Stimulated activated CD4-positive, alpha-beta T cell treated with anti-CD3 and anti-CD28 coated beads, Interleukin-2, amount 100 ng/mL, for 48 hours (primary cell): ENCODE data around the gene CFAP206.
"Not testable (repeated sequence)": the region's sequence is repeated elsewhere in the genome, so short reads cannot be mapped to it uniquely, and the experiment has no call there.

Experiments
- DNase-seq, 2 donors: peaks; one replicate each; pipeline ENCODE4 v3.0.0-alpha.2; 2020

Gene CFAP206

GRCh38 chr6:87421576-87421975, 13.8 kb downstream of the CFAP206 start:
- no peak for DNase-seq

GRCh38 chr6:87426789-87427188, 19.0 kb downstream of the CFAP206 start:
- DNase-seq, result no peak

- DNase-seq, result no peak
These were observed 22.7 kb downstream of the CFAP206 start for GRCh38 chr6:87430499-87430898.

- DNase-seq, result no peak
These were observed 23.5 kb downstream of the CFAP206 start for GRCh38 chr6:87431263-87431662.

DNA sequence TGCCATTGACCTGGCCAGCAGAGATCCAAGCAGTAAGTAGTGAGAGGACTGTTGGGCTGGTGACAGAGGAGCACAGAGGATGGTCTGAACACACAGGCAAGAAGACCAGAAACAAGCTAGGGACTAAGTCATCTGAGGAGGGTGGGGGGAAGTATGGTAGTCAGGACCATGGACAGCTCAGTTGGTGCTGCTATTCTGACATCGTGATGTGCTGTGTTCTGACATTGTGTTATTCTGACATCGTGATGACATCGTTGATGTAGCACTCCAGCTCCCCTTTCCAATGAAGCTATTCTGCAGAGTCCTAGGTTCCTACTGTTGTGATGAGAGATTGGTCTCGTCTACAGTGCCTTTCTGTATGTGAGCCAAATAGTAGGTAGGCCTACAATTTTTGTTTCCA, 28.7 kb downstream of the CFAP206 start:
- DNase-seq, result peak; percentile 21 to 29

- DNase-seq, result no peak
These were observed 33.9 kb downstream of the CFAP206 start for GRCh38 chr6:87441711-87442110.

DNA sequence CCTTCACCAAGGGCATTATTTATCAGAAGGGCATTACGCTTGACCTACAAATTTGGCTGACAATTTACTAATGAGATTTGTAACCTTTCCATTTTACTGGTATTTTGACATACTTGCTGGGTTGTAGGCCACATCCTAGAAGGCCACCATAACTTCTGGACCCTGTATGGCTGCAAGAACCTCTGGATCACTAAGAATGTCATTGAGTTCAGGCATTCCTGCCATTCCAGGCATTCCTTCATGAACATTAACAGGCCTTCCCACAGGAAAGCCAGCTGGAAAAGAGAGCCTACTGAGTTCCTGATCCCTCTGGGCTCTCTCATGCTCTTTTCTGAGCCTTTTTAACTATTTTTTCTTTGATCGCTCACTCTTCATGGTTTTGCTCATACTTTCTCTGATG, 36.6 kb downstream of the CFAP206 start:
- DNase-seq, result no peak

DNA sequence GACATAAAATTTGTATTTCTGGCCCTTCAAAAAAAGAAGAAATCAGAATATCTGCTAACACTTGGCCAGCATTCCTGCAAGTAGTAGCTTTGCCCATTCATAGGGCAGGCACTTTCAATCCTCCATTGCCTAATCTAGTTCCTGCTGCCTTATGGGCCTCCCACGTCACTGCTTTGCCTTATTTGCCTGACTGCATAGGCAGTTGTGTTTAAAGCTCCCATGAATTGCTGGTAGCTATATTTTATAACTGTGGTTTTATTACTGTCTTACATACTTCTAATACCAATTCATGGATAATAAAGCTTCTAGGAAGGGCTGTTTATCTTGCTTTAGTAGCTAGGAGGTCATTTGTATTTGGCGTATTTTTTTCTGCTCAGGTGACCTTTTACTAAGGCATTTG, 57.3 kb downstream of the CFAP206 start:
- no peak for DNase-seq

GRCh38 chr6:87472525-87473418, 65.0 kb downstream of the CFAP206 start, which contains the start of gene SLC35A1:
Gene SLC35A1 (plus strand): TSS chr6:87472974. CDS start chr6:87473004, 30 bp downstream.
- peak; percentile 78 to 82 for DNase-seq

- peak in 1 of 2 donors; percentile 49 for DNase-seq
These were observed 65.7 kb downstream of the CFAP206 start for GRCh38 chr6:87473419-87473903.

DNA sequence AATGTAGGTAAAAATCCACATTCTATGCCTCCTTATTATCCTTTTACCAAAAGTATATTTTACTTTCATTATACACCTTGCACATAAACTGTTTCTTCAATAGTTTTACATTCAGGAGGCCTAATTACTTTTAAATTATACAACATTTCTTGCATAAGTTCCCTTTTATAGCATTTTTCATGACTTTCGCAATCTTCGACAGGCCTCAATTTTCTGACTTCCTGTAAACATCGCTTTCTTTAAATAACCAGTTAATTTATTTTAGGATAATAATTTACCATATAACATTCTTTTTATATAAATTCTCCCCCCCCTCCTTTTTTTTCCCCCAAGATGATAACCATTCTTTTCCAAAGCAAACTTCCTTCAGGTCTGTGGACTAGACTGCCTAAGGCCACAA, 74.2 kb downstream of the CFAP206 start:
- no peak for DNase-seq

- no peak for DNase-seq
These were observed 74.6 kb downstream of the CFAP206 start for GRCh38 chr6:87482366-87482765.

GRCh38 chr6:87483929-87484328, 76.2 kb downstream of the CFAP206 start:
- DNase-seq, result no peak

DNA sequence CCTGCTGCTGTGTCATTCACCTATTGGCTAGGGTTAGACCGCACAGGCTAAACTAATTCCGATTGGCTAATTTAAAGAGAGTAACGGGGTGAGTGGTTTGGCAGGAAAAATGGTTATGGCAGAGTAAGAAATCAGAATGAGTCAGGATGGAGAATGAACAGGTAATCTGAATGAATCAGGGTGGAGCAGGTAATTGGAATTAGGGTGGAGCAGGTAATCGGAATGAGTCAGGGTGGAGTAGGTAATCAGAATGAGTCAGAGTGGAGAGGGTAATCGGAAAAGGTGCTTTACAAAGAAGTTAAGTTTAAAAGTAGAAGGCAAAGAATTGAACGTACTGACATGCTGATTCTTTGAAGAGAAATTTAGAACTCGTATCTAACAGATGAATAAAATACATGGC, 76.7 kb downstream of the CFAP206 start:
- no peak for DNase-seq

GRCh38 chr6:87487555-87487954, 79.8 kb downstream of the CFAP206 start:
- DNase-seq, result no peak

DNA sequence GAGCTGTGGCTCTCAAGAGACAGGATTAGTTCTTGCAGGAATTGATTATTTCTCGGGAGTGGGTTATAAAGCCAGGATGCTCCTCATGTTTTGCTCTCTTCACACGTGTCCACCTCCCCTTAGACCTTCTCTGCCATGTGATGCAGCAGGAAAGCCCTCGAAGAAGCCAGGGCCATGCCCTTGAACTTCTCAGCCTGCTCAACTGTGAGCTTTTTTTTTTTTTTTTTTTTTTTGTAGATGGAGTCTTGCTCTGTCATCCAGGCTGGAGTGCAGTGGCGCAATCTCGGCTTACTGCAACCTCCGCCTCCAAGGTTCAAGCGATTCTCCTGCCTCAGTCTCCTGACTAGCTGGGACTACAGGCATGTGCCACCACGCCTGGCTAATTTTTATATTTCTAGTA, 81.6 kb downstream of the CFAP206 start:
- not testable (repeated sequence) for DNase-seq

- no peak for DNase-seq
These were observed 87.1 kb downstream of the CFAP206 start for GRCh38 chr6:87494761-87495422.

- no peak for DNase-seq
These were observed 90.3 kb downstream of the CFAP206 start for GRCh38 chr6:87498048-87498447.

- DNase-seq, result no peak
These were observed 94.2 kb downstream of the CFAP206 start for GRCh38 chr6:87501809-87502572.

DNA sequence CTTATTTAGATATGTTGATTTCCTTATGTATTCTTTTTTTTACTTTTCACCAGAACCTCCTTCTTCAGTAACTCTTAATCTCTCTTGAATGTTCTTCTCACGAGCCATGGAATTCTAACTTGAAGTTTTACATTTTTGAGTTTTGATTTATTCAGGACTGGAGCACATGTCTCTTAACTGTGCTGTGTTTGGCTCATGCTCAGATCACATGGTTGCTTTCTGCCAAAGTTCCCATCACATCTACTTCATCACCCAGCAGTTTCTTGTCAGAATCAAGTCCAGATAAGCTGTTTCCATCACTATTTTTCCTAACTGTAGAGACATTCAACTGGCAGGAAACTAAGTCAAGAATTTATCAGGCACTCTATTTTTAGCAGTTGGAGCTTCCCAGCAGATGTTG, 96.7 kb downstream of the CFAP206 start:
- no peak for DNase-seq
